GM20000 (cell line): Measurements from ENCODE around the gene APOL2.

Source experiments
- DNase-seq: peaks from one replicate; pipeline ENCODE4 v3.0.0; 2012; ENCODE audit warnings: low spot score
- TF ChIP-seq, protein P1 (sequence below): IDR thresholded peaks from 2 replicates; pipeline ENCODE4 v1.5.1; 2012; ENCODE audit warnings: mild to moderate bottlenecking, control low read depth; ENCODE audit errors: extremely low read depth, missing control alignments

APOL2 gene

GRCh38 chr22:36225333-36225922, 13.9 kb downstream of the APOL2 start:
- TF ChIP-seq, protein P1, sequence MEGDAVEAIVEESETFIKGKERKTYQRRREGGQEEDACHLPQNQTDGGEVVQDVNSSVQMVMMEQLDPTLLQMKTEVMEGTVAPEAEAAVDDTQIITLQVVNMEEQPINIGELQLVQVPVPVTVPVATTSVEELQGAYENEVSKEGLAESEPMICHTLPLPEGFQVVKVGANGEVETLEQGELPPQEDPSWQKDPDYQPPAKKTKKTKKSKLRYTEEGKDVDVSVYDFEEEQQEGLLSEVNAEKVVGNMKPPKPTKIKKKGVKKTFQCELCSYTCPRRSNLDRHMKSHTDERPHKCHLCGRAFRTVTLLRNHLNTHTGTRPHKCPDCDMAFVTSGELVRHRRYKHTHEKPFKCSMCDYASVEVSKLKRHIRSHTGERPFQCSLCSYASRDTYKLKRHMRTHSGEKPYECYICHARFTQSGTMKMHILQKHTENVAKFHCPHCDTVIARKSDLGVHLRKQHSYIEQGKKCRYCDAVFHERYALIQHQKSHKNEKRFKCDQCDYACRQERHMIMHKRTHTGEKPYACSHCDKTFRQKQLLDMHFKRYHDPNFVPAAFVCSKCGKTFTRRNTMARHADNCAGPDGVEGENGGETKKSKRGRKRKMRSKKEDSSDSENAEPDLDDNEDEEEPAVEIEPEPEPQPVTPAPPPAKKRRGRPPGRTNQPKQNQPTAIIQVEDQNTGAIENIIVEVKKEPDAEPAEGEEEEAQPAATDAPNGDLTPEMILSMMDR, result no peak

DNA sequence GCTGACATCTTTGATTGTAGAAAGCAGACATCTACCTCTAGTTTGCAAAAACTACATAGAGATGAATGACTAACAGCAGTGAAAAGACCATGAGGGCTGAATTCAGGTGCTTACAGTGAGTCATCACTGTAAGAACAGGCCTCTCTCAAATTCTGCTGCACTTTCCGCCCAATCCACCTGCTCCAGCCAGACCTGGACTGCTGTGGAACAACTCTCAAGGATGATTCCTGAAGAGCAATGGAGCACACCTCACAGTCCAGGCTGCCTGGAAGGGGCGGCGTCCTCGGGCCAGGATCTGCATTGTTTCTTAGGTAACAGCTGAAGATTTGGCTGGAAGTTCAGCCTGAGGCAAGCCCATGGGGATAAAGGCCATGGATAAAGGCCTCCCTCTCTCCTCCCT, 15.1 kb downstream of the APOL2 start:
- TF ChIP-seq, protein P1, result no peak
- no peak for DNase-seq

More at GRCh38 chr22:36225333-36225922, 13.9 kb downstream of the APOL2 start:
- DNase-seq, result no peak

- TF ChIP-seq, protein P1, result no peak
- DNase-seq, result no peak
Measured at GRCh38 chr22:36223504-36223903, 15.8 kb downstream of the APOL2 start.

- TF ChIP-seq, protein P1, result no peak
- no peak for DNase-seq
Measured at GRCh38 chr22:36222887-36223450, 16.4 kb downstream of the APOL2 start.

GRCh38 chr22:36221799-36222751, 17.3 kb downstream of the APOL2 start:
- peak; percentile 54 for DNase-seq
- TF ChIP-seq, protein P1, result peak; percentile 84

DNA sequence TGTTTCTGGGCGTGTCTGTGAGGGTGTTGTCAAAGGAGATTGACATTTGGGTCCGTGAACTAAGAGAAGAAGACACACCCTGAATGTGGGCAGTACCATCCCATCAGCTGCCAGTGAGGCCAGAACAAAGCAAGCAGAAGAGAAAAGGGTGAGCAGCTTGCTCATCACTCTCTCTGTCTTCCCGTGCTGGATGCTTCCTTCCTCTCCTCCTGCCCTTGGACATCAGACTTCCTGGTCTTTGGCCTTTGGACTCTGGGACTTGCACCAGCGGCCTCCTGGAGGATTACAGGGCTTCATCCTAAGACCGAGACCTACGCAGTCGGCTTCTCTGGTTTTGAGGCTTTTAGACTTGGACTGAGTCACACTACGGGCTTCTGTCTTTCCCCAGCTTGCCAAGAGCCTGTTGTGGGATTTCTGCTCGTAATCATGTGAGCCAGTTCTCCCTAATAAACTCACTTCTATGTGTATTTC, 18.8 kb downstream of the APOL2 start:
- TF ChIP-seq, protein P1, result no peak
- no peak for DNase-seq
